ENCODE results near the gene UFD1.

DNA sequence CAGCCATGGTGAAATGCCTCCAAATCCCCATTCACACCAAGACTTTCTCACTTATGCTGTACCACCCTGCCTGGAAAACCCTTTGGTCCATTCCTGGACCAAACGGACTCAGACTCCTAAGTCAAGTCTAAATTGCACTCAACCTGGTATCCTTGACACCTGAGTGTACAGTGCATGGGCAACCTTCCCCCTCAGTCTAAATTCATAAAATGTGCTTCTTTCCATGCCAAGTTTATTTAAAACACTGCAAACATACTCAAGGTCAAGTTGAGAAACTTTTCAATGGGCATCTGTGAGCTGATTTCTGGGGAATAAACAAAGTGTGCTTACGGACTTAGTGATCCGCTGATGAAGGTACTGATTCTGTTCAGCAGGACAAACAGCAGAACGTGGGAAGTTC lies 73.9 kb downstream of the UFD1 start:
- TF ChIP-seq, protein P1, sequence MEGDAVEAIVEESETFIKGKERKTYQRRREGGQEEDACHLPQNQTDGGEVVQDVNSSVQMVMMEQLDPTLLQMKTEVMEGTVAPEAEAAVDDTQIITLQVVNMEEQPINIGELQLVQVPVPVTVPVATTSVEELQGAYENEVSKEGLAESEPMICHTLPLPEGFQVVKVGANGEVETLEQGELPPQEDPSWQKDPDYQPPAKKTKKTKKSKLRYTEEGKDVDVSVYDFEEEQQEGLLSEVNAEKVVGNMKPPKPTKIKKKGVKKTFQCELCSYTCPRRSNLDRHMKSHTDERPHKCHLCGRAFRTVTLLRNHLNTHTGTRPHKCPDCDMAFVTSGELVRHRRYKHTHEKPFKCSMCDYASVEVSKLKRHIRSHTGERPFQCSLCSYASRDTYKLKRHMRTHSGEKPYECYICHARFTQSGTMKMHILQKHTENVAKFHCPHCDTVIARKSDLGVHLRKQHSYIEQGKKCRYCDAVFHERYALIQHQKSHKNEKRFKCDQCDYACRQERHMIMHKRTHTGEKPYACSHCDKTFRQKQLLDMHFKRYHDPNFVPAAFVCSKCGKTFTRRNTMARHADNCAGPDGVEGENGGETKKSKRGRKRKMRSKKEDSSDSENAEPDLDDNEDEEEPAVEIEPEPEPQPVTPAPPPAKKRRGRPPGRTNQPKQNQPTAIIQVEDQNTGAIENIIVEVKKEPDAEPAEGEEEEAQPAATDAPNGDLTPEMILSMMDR (IDR thresholded peaks at IDR 0.05) = no peak
- TF ChIP-seq RAD21 (IDR thresholded peaks at IDR 0.05; ENCODE audit: low read length) (no peak), POLR2AphosphoS5 (IDR thresholded peaks at IDR 0.05; ENCODE audit: low read depth, low read length) (no peak)
- TF ChIP-seq, protein P2, sequence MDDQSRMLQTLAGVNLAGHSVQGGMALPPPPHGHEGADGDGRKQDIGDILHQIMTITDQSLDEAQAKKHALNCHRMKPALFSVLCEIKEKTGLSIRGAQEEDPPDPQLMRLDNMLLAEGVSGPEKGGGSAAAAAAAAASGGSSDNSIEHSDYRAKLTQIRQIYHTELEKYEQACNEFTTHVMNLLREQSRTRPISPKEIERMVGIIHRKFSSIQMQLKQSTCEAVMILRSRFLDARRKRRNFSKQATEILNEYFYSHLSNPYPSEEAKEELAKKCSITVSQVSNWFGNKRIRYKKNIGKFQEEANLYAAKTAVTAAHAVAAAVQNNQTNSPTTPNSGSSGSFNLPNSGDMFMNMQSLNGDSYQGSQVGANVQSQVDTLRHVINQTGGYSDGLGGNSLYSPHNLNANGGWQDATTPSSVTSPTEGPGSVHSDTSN (IDR thresholded peaks at IDR 0.05) = no peak

Measured in SK-N-SH (cell line).